WTC11 (cell line): Measurements from ENCODE around the gene PIP5K1A.

Source experiments
- CREB1 ChIP-seq: sonication (generic); formaldehyde crosslinking; IDR thresholded peaks from 2 replicates; pipeline ENCODE4 v1.8.0; 2023; ENCODE audit warnings: mild to moderate bottlenecking, missing genetic modification reagents
- KAT7 ChIP-seq: sonication (generic); formaldehyde crosslinking; IDR thresholded peaks from 2 replicates; pipeline ENCODE4 v1.8.1; 2023; ENCODE audit warnings: missing genetic modification reagents, mild to moderate bottlenecking, borderline replicate concordance
- NFYB ChIP-seq: sonication (generic); formaldehyde crosslinking; conservative IDR thresholded peaks from 2 replicates; pipeline ENCODE4 v1.8.0; 2022; ENCODE audit warnings: low read depth, missing genetic modification reagents
- SMAD4 ChIP-seq: sonication (generic); formaldehyde crosslinking; IDR thresholded peaks from 2 replicates; pipeline ENCODE4 v1.8.0; 2022; ENCODE audit warnings: mild to moderate bottlenecking, missing genetic modification reagents
- ZNF121 ChIP-seq: sonication (generic); formaldehyde crosslinking; IDR thresholded peaks from 2 replicates; pipeline ENCODE4 v1.8.0; 2023; ENCODE audit warnings: missing genetic modification reagents
- ZNF219 ChIP-seq: sonication (generic); formaldehyde crosslinking; IDR thresholded peaks from 2 replicates; pipeline ENCODE4 v1.8.0; 2023; ENCODE audit warnings: missing genetic modification reagents, mild to moderate bottlenecking, borderline replicate concordance
- ZNF416 ChIP-seq: fragments of 250-450 bp; sonication (Bioruptor Pico); IDR thresholded peaks from 2 replicates; pipeline ENCODE4 v1.9.0; 2021; ENCODE audit warnings: mild to moderate bottlenecking, inconsistent platforms
- ZSCAN18 ChIP-seq: fragments of 250-450 bp; sonication (Bioruptor Pico); IDR thresholded peaks from 2 replicates; pipeline ENCODE4 v2.1.2; 2022; ENCODE audit warnings: mild to moderate bottlenecking, moderate library complexity
- TF ChIP-seq, protein P1 (sequence below): fragments of 200-600 bp; IDR thresholded peaks from 2 replicates; pipeline ENCODE4 v1.8.0; 2022; ENCODE audit warnings: antibody characterized with exemption
- TF ChIP-seq, protein P2 (sequence below): sonication (generic); formaldehyde crosslinking; IDR thresholded peaks from 2 replicates; pipeline ENCODE4 v1.8.1; 2023; ENCODE audit warnings: mild to moderate bottlenecking, moderate library complexity, missing genetic modification reagents
- TF ChIP-seq, protein P3 (sequence below): sonication (generic); formaldehyde crosslinking; IDR thresholded peaks from 2 replicates; pipeline ENCODE4 v1.8.1; 2022; ENCODE audit warnings: low read depth, mild to moderate bottlenecking, moderate library complexity, missing genetic modification reagents, borderline replicate concordance

GRCh38 chr1:151187205-151187604 is 11.1 kb upstream of the PIP5K1A start:
- no peak for TF ChIP-seq KAT7 (CRISPR knock-in tag)
- TF ChIP-seq, protein P1, sequence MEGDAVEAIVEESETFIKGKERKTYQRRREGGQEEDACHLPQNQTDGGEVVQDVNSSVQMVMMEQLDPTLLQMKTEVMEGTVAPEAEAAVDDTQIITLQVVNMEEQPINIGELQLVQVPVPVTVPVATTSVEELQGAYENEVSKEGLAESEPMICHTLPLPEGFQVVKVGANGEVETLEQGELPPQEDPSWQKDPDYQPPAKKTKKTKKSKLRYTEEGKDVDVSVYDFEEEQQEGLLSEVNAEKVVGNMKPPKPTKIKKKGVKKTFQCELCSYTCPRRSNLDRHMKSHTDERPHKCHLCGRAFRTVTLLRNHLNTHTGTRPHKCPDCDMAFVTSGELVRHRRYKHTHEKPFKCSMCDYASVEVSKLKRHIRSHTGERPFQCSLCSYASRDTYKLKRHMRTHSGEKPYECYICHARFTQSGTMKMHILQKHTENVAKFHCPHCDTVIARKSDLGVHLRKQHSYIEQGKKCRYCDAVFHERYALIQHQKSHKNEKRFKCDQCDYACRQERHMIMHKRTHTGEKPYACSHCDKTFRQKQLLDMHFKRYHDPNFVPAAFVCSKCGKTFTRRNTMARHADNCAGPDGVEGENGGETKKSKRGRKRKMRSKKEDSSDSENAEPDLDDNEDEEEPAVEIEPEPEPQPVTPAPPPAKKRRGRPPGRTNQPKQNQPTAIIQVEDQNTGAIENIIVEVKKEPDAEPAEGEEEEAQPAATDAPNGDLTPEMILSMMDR = no peak
- TF ChIP-seq ZNF416 (CRISPR knock-in tag) = no peak
- no peak for TF ChIP-seq ZNF121 (CRISPR knock-in tag)
- no peak for TF ChIP-seq ZNF219
- TF ChIP-seq, protein P2, sequence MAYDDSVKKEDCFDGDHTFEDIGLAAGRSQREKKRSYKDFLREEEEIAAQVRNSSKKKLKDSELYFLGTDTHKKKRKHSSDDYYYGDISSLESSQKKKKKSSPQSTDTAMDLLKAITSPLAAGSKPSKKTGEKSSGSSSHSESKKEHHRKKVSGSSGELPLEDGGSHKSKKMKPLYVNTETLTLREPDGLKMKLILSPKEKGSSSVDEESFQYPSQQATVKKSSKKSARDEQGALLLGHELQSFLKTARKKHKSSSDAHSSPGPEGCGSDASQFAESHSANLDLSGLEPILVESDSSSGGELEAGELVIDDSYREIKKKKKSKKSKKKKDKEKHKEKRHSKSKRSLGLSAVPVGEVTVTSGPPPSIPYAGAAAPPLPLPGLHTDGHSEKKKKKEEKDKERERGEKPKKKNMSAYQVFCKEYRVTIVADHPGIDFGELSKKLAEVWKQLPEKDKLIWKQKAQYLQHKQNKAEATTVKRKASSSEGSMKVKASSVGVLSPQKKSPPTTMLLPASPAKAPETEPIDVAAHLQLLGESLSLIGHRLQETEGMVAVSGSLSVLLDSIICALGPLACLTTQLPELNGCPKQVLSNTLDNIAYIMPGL (CRISPR knock-in tag) = no peak
- no peak for TF ChIP-seq NFYB (CRISPR knock-in tag)
- TF ChIP-seq, protein P3, sequence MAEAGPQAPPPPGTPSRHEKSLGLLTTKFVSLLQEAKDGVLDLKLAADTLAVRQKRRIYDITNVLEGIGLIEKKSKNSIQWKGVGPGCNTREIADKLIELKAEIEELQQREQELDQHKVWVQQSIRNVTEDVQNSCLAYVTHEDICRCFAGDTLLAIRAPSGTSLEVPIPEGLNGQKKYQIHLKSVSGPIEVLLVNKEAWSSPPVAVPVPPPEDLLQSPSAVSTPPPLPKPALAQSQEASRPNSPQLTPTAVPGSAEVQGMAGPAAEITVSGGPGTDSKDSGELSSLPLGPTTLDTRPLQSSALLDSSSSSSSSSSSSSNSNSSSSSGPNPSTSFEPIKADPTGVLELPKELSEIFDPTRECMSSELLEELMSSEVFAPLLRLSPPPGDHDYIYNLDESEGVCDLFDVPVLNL = no peak
- TF ChIP-seq ZSCAN18 (CRISPR knock-in tag) = no peak
- TF ChIP-seq SMAD4 (CRISPR knock-in tag) = no peak
- no peak for TF ChIP-seq CREB1
